Type B pancreatic cell (in vitro differentiated cells): ENCODE data around the gene EDDM3A. TPM values are rescaled to one million over a fixed set of nuclear protein-coding genes. Genes with fewer than 3 reads are reported as not detected.
A peak's percentile ranks its signal among the peaks of the same experiment; 100 is the strongest.
"Not testable (repeated sequence)": the region's sequence is repeated elsewhere in the genome, so short reads cannot be mapped to it uniquely, and the experiment has no call there.

Experiments used
- DNase-seq: peaks from one replicate; pipeline ENCODE4 v3.0.0; 2021; ENCODE audit warnings: mixed read lengths; ENCODE audit not compliant: unreplicated experiment; ENCODE audit errors: extremely low spot score
- H3K27ac Mint-ChIP-seq: 2 replicates; pipeline ENCODE4 v1.8.0; 2021; ENCODE audit warnings: mild to moderate bottlenecking, mixed read lengths
- H3K27me3 Mint-ChIP-seq: 2 replicates; pipeline ENCODE4 v1.8.0; 2021; ENCODE audit warnings: mixed read lengths
- H3K36me3 Mint-ChIP-seq: 2 replicates; pipeline ENCODE4 v1.8.0; 2021; ENCODE audit warnings: mixed read lengths
- H3K4me1 Mint-ChIP-seq: one replicate; pipeline ENCODE4 v1.8.0; 2021; ENCODE audit warnings: mixed read lengths; ENCODE audit not compliant: unreplicated experiment
- H3K4me3 Mint-ChIP-seq: 2 replicates; pipeline ENCODE4 v1.8.0; 2021; ENCODE audit warnings: mild to moderate bottlenecking, mixed read lengths
- H3K9me3 Mint-ChIP-seq: 2 replicates; pipeline ENCODE4 v1.8.0; 2021; ENCODE audit warnings: mixed read lengths
- CTCF ChIP-seq: fragments of 200-600 bp; sonication (generic); conservative IDR thresholded peaks from 2 replicates; pipeline ENCODE4 v1.5.0; 2021; ENCODE audit warnings: antibody characterized with exemption, mild to moderate bottlenecking
- total RNA-seq: library from RNA; stranded (reverse); gene quantifications from 2 replicates; pipeline ENCODE4 v1.2.1, GENCODE V29; 2021; ENCODE audit warnings: low replicate concordance

EDDM3A gene
- total RNA-seq, 1 donor from 2014 or later, result not detected

- Mint-ChIP-seq H3K27me3 (no peaks in the 10 kb centered on the region), H3K27ac (no peak overlapping the region), H3K9me3 (no peaks in the 10 kb centered on the region), H3K4me3 (no peak overlapping the region), H3K4me1 (peaks cover 7% of the 10 kb centered on the region), H3K36me3 (no peaks in the 10 kb centered on the region)
- TF ChIP-seq CTCF, result no peak
- DNase-seq, result no peak
Measured at GRCh38 chr14:20733684-20734429, 11.8 kb upstream of the EDDM3A start.

- Mint-ChIP-seq H3K27ac (no peak overlapping the region), H3K36me3 (no peaks in the 10 kb centered on the region), H3K4me1 (peaks cover 7% of the 10 kb centered on the region), H3K27me3 (no peaks in the 10 kb centered on the region), H3K4me3 (no peak overlapping the region), H3K9me3 (no peaks in the 10 kb centered on the region)
- DNase-seq, result no peak
- no peak for TF ChIP-seq CTCF
Measured at GRCh38 chr14:20734430-20734806, 11.3 kb upstream of the EDDM3A start.

- H3K36me3 Mint-ChIP-seq, DNase-seq: not testable (repeated sequence)
Measured at GRCh38 chr14:20738292-20738691, 7.4 kb upstream of the EDDM3A start.

GRCh38 chr14:20742132-20742531, 3.6 kb upstream of the EDDM3A start:
- Mint-ChIP-seq H3K36me3 (peaks cover 4% of the 10 kb centered on the region), H3K27me3 (no peaks in the 10 kb centered on the region), H3K4me3 (no peak overlapping the region), H3K4me1 (peaks cover 11% of the 10 kb centered on the region), H3K27ac (peak overlapping the region; percentile 79), H3K9me3 (no peaks in the 10 kb centered on the region)
- TF ChIP-seq CTCF, result no peak
- DNase-seq, result no peak

More at GRCh38 chr14:20738292-20738691, 7.4 kb upstream of the EDDM3A start:
- not testable (repeated sequence) for H3K27ac Mint-ChIP-seq, H3K4me1 Mint-ChIP-seq, H3K27me3 Mint-ChIP-seq, H3K4me3 Mint-ChIP-seq, H3K9me3 Mint-ChIP-seq

GRCh38 chr14:20743556-20743955, 2.1 kb upstream of the EDDM3A start:
- no peaks in the 10 kb centered on the region for H3K27me3 Mint-ChIP-seq
- H3K4me3 Mint-ChIP-seq, result no peak overlapping the region
- TF ChIP-seq CTCF, result no peak
- H3K27ac Mint-ChIP-seq, result peak overlapping the region; percentile 77
- no peak for DNase-seq
- H3K4me1 Mint-ChIP-seq, result peaks cover 11% of the 10 kb centered on the region
- peaks cover 7% of the 10 kb centered on the region for H3K36me3 Mint-ChIP-seq
- no peaks in the 10 kb centered on the region for H3K9me3 Mint-ChIP-seq

- Mint-ChIP-seq H3K36me3 (peaks cover 7% of the 10 kb centered on the region), H3K27me3 (no peaks in the 10 kb centered on the region), H3K4me1 (peaks cover 11% of the 10 kb centered on the region), H3K9me3 (peaks cover 4% of the 10 kb centered on the region), H3K4me3 (no peak overlapping the region), H3K27ac (no peak overlapping the region)
- no peak for DNase-seq
- TF ChIP-seq CTCF, result no peak
Measured at GRCh38 chr14:20746566-20746965, 879 bp downstream of the EDDM3A start.
